GM21528 (cell line): ENCODE results near the gene TTC29.
"Not testable (repeated sequence)": the region's sequence is repeated elsewhere in the genome, so short reads cannot be mapped to it uniquely, and the experiment has no call there.

ENCODE experiments used
- ATAC-seq: cut with Tn5 transposase; IDR thresholded peaks from one replicate; pipeline ENCODE4 v1.9.1; 2021; ENCODE audit warnings: mild to moderate bottlenecking, moderate library complexity; ENCODE audit not compliant: unreplicated experiment, low FRiP score

The TTC29 gene

DNA sequence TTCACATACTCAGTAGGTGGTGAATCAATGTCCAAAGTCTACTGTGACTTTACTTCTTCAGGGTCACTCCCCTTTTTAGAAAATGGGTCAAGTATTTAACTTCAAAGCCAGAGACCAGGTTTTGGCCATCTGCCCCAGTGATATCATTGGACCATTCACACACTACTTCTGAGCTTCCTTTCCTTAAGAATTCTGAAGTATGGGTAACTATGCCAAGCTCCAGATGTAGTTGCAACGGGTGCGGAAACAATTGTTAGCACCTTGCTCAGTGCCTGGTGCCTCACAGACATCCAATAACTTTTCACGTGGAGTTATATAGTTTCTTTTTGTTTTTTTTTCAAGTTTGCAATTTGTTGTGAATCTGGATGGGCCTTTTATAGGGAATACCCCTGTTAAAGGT lies 62.6 kb downstream of the TTC29 start:
- no peak for ATAC-seq

DNA sequence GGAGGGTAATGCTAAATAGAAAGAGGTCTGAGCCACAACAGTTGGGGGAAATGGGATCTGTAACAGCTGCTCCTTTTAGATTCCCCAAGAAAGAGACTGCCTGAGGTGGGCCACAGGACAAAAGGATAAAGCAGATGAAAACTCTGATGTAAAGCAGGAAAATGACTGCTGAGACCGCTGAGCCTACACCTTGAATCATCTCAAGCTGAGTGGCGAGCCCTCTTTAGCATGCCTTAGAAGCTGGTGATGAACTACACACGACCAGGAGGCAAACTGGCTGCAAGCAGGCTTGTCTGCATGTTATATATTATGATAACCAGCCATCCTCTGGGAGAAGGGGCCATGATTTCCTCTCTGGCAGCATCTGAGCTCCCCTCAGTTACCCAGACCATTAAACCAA lies 88.4 kb downstream of the TTC29 start:
- no peak for ATAC-seq

DNA sequence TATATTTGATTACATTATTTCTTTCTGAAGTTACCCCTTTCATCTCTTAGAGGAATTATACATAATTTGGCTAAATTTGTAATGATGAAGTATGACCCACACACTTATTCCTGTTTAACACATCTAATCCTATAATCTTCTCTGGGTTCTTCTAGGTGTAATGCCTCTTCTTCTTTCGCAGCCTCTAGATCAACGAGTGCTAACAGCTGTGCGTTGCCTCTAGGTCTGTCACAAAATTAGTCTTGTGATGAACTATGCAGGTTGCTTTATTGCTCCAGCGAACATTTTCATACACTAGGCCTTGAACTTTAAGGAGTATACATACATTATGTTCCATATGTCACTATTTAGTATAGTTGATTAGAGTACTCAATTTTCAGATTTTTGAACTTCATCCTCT lies 89.9 kb downstream of the TTC29 start:
- no peak for ATAC-seq

DNA sequence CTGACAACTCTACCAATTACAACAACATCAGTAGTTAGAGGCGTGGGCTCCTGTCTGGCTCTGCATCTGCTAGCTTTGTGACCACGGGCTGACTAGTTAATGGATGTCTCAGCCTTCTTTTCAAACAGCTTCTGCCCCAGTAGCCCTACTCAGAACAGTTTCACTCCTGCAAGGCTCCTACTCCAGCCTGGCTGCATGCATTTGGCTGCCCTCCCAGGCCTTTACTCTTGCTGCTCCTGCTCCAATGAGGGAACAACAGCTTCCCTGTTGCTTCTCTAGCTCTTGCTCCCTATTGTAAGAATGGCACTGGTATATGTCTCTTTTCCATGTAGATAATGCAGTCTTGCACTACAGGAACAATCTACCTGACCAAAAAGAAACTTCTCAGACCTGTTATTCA lies 93.3 kb downstream of the TTC29 start:
- no peak for ATAC-seq

DNA sequence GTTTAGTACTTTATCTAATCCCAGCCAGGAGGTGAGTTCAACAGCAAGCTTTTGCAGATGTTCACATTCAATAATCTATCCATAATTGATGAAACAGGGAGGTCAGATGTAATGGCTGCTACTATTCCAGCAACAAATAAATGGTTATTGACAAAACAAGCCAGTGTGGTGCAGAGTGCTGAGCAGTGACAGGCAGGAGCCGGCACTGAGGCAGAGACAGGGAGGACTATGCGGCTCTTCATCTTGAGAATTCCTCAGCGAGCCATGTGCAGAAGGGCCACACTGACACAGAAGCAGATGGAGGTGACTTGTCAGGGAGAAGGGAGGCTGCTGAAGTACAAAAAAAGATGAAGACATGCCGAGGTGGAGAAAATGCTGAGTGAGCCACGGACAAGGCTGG lies 98.3 kb downstream of the TTC29 start:
- no peak for ATAC-seq

DNA sequence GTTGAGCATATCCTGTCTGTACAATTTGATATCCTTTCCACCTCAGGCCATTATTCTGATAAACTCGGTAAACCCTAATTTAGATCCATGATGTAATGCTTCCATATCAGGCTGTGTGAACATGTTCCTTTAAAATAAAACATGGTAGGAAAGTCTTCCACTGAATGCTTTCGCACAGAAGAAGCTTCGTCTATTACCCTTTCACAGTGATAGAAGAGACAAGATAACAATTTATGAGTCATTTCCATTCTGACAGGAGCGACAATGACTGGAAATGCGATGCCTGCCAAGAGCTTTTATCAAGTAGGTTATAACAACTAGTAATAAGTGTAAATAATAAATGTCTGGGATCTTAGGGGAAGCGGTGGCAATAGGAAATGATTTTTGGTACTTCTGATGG lies 98.8 kb downstream of the TTC29 start:
- no peak for ATAC-seq

DNA sequence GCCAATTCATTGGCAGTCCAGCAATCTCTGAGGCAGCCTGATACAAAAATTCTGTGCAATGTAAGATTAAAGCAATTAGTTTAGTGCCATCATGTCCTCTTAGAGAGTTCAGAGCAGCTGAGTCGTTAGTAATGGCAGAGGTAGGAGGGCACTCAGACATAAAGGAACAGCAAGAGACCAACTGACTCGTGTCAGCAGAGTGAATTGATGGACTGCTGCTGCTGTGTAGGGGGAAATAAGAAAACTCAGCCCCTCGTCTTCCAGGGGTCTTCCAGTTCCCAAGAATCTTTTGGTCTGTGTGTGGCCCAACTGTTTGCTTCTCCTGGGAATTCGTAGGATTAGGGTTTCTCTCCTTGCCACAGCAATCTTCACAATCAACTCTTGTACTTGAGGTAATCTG lies 100.9 kb downstream of the TTC29 start:
- ATAC-seq, result no peak

DNA sequence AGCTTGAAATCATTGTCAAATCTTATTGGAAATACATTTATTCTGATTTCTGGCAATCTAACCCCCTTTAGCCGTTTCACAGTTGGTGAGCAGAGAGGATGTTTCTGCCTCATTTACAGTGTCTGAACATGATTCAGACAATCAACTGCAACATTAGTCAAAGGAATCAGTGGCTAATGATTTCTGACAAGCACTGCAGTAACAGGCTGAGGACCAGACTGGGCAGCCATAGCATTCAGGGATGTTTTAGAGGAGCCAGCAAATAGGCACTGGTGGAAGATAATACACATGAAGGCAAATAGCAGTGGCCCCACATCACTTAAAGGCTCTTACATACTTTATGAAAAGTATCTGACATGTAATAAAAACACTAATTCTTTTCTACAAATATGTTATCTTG lies 102.8 kb downstream of the TTC29 start:
- ATAC-seq, result no peak

DNA sequence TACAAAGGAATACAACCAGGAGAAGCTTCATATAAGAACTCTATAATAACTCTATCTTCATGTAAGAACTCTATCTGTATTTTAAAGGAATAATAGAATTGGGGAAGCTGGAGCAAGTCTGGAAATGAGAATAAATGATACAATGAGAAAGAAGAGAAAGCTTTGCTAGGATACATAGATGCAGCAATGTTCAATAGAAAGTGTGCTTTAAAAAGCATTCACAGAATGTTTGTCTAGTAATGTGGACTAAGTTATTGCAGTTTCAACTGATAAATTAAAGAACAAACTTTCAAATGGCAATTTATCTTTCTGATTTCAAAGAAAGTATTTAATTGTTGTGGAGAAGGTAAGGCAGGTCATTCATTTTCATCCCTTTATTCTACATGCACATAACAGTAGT lies 104.9 kb downstream of the TTC29 start:
- ATAC-seq, result no peak

DNA sequence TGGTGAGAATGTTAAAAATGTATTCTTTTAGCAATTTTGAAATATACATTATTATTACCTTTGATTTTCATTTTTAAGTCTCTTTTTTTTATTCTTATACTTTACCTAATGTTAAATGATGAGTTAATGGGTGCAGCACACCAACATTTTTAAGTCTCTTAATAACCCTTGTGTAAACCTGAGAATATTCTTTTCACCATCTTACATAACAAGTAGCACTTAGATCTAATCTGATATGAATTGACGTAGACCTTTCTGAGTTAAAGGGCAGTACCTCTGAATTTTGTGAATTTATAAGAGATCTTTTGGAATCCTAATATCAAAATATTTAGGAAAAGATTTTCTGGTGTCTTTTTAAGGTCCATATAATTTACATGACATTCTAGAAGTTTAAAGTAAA lies 110.6 kb downstream of the TTC29 start:
- ATAC-seq, result no peak

DNA sequence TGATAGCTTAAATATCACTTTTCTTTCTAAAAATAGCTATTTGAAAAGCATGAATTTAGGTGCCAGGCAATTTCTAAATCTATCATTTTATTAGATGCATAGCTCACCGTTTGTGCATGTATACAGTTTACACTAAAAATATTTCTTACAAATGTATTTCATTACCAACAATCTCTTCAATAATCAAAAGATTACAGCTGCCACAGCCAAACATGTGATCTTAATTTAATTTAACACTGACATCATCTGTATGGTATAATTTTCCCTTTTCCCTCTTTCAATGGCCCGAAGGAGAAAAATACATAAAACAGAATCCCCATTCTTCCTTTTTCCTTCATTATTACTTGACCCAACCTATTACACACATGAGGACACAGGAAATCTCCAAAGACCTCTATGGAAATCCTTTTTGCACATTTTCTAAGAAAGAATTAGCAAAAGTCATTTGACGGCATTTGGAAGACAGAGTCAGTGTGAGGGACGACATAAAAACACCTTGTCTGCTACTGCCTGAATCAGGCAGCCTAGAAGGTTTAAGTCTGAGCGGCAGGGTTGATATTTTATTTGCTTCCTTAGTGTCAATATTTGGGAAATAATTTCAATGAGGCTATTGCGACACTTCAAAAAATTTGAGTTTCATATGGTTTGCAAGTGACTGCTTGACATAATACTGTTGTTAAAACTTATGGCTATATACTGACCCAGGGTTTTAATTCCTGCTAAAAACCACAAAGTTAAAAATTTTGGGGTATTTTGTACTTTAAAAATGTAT lies 111.2 kb downstream of the TTC29 start:
- no peak for ATAC-seq

DNA sequence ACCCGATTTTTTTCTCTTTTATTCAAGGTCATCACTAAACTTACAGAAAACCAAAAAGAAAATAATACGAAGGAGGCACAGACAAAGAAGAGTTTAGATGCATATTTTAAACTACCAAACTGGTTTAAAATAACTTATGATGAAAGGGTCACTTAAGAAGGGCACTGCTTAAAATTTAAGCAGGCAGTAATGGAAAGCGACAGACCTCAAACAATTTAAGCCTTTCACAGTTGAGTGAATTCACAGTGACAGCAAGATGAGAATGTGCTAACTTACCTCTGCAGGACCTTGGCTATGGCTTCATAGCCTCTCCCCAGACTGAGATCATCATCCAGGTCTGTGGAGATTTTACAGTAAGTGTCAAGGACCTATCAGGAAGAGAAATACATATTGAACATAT lies 112.1 kb downstream of the TTC29 start:
- ATAC-seq, result no peak

DNA sequence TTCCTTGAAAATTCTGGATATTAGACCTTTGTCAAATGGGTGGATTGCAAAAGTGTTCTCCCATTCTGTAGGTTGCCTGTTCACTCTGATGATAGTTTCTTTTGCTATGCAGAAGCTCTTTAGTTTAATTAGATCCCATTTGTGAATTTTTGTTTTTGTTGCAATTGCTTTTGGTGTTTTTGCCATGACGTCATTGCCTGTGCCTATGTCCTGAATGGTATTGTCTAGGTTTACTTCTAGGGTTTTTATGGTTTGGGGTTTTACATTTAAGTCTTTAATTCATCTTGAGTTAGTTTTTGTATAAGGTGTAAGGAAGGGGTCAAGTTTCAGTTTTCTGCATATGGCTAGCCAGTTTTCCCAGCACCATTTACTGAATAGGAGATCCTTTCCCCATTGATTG lies 122.7 kb downstream of the TTC29 start:
- ATAC-seq, result not testable (repeated sequence)

DNA sequence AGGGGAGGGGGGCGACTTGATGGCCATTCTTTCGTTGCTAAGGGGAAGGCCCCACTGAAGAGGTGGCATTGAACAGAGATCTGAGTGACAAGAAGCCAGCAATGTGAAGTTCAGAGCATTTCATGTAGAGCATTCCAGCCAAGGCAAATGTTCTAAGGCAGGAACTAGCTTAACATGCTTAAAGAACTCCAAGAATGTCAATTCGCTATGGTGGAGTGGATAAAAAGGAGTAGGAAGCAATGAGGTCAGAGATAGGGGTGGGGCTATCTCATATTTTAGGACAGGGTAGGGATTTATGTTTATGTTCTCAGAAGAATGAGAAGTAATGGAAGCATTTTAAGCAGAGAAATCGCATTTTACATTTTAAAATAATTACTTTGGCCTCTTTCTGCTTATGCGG lies 130.9 kb downstream of the TTC29 start:
- no peak for ATAC-seq

DNA sequence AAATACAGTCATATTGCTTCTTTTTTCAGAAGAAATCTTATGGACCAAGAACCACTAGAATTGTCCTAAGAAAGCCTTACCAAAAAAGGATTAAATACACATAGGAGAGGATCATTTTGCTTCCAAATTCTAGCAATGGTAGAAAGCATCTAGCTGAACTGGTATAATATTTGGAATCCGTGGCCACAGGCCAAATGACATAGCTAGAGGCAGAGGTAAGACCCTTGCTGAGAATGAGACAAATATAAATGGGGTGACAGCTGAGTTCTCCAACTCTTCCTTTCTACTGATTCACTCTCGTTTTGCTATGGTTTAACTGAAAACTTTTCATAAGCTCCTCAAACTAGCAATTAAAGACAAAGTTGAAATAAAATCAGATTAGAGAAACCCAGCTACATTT lies 150.0 kb downstream of the TTC29 start:
- no peak for ATAC-seq

DNA sequence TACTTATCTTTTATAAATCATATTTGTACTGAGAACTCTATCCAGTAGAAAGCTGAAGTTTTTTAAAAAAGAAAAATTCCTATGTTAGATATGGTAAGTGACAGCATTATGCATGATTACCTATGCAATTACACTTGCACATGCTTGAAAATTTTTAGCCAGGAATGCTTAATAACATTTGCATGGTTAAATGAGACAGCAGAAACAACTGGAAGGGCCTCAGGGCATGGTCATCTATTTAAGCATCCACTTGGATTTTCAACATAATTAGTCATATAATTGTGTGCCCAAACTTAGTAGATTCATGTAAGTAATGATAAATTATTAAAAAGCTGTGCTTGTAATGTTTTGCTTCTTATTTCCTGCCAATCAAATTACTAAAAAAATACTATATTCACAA lies 151.9 kb downstream of the TTC29 start:
- ATAC-seq, result no peak

DNA sequence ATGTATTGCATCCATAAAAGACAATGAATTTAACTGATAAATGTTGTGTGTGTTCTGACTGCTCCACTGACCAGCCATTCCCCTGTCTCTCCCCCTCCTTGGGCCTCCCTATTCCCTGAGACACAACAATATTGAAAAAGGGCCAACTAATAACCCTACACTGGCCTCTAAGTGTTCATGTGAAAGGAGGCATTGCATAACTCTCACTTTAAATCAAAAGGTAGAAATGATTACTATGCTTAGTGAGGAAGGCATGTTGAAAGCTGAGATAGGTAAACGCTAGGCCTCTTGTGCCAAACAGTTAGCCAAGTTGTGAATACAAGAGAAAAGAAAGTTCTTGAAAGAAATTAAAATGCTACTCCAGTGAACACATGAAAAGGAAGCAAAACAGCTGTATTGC lies 154.2 kb downstream of the TTC29 start:
- no peak for ATAC-seq

DNA sequence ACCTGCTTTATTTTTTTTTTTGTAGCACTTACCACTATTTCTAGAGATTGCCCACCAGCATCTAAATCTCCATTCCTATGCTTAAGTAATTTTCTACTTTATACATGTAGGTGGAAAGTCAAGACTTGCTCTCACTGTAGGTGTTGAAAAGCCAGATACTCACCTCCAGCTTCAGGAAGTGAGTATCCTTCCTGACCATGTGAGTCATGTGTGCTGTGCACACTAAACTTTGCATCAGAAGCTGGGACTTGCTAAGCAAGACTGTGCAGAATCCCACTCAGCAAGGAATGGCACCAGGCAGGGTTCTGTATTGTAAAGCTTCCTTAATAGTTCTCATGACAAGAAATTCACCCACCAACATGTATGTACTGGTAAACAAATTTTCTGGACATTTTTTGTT lies 155.1 kb downstream of the TTC29 start:
- ATAC-seq, result no peak

DNA sequence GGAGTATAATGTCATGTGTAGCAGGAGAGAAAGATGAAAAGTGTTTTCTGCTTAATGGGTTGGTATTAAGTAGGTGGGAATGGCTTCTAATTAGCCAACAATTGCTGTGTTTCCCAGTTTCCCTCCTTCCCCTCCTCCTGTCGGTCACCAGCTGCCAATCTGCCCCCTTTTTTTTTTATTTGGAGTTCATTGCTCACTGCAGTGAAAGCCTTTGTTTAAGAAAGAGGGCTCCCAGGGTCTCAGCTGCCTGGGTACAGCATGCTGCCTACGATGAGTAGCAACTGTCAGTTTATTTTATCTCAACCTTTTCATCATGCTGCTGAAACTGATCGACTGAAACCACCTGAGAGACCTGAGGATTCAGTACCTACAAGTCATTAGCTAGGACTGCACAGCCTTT lies 157.9 kb downstream of the TTC29 start:
- ATAC-seq, result no peak

DNA sequence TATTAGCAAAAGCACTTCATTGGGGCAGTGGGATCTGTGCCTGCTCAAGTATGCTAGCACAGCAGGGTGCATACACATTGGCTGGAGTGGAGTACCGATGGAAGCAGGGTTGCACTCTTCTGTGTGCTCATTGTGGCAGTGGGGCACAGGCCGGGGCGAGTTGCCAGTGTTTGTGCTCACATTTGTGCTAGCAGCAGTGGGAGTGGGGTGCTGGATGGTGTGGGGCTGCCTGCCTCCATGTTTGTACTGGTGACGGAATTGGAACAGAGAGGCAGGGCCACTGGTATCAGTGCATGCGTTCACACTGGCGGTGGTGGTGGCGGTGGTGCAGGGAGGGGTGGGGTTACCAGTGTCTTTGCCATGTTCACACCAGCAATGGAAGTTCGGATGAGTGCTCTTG lies 169.0 kb downstream of the TTC29 start:
- no peak for ATAC-seq

DNA sequence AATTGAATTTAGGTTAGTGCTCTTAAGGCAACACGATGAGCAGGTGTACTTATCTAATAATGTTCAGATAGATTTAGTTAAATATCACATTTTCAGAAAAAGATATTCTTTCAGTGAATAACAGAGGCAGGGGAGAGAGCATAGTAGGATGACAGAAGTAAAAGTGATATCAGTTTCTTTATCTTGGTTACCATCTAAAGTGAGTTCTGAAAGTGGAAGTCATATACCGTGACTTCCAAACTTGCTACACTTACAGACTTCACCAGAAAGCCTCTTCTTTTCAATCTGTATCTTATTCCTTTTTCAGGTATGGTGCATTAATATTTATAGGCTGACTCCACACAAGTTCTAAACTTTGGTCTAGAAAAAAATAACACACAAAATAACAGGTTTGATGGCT lies 182.1 kb downstream of the TTC29 start:
- no peak for ATAC-seq

DNA sequence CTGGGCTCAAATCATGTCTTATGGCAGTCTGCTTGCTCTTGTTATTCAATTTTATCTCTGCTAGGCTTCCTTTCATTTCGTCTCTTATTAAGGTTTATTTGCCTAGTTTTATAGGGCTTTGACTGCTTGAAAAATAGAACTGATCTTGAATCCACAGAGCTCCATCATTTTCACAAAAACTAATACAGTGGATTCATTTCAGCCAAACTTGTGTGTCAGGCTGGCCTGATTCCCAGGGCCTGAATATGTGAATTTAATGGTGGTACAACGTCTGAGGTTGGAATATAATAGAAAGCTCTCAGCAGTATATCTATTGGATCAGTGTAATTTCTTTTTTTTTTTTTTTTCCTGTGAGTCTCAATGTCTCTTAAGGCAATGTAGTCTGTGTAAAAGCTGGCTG lies 183.6 kb downstream of the TTC29 start:
- no peak for ATAC-seq

DNA sequence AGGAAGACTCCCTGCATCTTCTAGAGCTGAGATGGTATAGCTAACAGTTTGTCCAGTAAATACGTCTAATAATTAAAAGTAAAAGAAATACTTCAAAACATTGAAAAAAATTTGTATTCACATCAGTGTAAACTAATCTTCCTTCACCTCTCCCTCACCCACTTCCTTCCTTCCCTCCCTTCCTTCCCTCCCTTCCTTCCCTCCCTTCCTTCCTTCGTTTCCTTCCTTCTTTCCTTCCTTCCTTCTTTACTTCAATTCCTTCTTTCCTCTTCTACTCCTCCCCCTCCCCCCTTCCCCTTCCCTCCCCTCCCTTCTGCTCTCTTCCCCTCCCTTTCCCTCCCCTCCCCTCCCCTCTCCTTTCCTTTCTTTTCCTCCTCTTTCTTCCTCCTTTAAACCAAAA lies 203.2 kb downstream of the TTC29 start:
- no peak for ATAC-seq
